Measurements from ENCODE around the gene SPATA16. TPM values are rescaled to one million over a fixed set of nuclear protein-coding genes. Genes with fewer than 3 reads are reported as not detected.

SPATA16 gene
- total RNA-seq, 1 donor from 2014 or later = not detected

DNA sequence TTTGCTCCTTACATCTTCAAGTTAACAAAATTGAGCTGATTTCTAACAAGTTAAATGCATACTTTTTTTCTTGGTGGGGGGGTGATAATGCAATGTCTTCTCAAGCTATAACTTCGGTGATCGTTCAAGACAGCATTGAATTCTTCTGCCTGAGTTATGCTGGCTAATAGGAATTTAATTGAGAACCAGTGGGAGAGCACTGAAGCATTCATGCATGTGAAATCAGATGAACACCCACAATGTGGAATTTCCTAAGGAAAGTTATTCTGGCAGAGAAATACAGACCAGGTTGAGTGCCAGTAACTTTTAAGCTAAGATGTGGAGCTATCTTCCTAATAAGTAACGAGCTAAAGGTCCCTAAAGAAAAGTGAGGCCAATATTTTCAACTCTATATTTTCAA is 3.0 kb downstream of the SPATA16 start:
- DNase-seq (ENCODE audit: low read depth, low spot score) = no peak
- H3K4me1 Mint-ChIP-seq = peaks cover 10% of the 10 kb centered on the region
- H3K27ac Mint-ChIP-seq (ENCODE audit: unreplicated experiment) = no peak overlapping the region
- TF ChIP-seq, protein P1, sequence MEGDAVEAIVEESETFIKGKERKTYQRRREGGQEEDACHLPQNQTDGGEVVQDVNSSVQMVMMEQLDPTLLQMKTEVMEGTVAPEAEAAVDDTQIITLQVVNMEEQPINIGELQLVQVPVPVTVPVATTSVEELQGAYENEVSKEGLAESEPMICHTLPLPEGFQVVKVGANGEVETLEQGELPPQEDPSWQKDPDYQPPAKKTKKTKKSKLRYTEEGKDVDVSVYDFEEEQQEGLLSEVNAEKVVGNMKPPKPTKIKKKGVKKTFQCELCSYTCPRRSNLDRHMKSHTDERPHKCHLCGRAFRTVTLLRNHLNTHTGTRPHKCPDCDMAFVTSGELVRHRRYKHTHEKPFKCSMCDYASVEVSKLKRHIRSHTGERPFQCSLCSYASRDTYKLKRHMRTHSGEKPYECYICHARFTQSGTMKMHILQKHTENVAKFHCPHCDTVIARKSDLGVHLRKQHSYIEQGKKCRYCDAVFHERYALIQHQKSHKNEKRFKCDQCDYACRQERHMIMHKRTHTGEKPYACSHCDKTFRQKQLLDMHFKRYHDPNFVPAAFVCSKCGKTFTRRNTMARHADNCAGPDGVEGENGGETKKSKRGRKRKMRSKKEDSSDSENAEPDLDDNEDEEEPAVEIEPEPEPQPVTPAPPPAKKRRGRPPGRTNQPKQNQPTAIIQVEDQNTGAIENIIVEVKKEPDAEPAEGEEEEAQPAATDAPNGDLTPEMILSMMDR (conservative IDR thresholded peaks at IDR 0.05) = no peak
- H3K9me3 Mint-ChIP-seq = no peaks in the 10 kb centered on the region
- H3K27me3 Mint-ChIP-seq (ENCODE audit: low read depth) = no peaks in the 10 kb centered on the region
- no peak overlapping the region for H3K4me3 Mint-ChIP-seq
- H3K36me3 Mint-ChIP-seq (ENCODE audit: low read depth) = no peaks in the 10 kb centered on the region

DNA sequence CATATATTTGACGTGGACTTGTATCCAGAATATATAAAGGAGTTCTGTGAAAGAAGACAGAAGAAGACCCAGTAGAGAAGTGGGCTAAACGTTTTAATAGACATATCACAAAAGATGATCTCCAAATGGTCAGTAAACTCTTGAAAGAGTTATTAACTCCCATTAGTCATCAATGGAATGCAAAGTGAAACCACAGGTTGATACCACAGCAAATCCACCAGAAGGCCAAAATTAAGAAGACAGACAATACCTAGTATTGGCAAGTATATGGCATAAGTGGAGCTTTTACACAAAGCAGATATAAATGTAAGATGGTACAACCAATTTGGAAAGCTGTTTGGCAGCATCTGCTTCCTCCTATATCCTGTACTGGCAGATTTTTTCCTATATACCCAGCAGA is 6.0 kb downstream of the SPATA16 start:
- no peak overlapping the region for H3K27ac Mint-ChIP-seq (ENCODE audit: unreplicated experiment)
- no peaks in the 10 kb centered on the region for H3K9me3 Mint-ChIP-seq
- H3K36me3 Mint-ChIP-seq (ENCODE audit: low read depth) = no peaks in the 10 kb centered on the region
- no peak overlapping the region for H3K4me3 Mint-ChIP-seq
- TF ChIP-seq, protein P1 (conservative IDR thresholded peaks at IDR 0.05) = no peak
- peaks cover 10% of the 10 kb centered on the region for H3K4me1 Mint-ChIP-seq
- no peak for DNase-seq (ENCODE audit: low read depth, low spot score)
- no peaks in the 10 kb centered on the region for H3K27me3 Mint-ChIP-seq (ENCODE audit: low read depth)

GRCh38 chr3:173128633-173129032 is 12.4 kb downstream of the SPATA16 start:
- no peak for DNase-seq (ENCODE audit: low read depth, low spot score)

GRCh38 chr3:173111321-173111720 is 29.7 kb downstream of the SPATA16 start:
- Mint-ChIP-seq H3K27ac (ENCODE audit: unreplicated experiment) (no peak overlapping the region), H3K36me3 (ENCODE audit: low read depth) (no peaks in the 10 kb centered on the region), H3K27me3 (ENCODE audit: low read depth) (no peaks in the 10 kb centered on the region), H3K9me3 (peaks cover 3% of the 10 kb centered on the region), H3K4me1 (peaks cover 11% of the 10 kb centered on the region), H3K4me3 (no peak overlapping the region)
- no peak for DNase-seq (ENCODE audit: low read depth, low spot score)
- TF ChIP-seq, protein P1 (conservative IDR thresholded peaks at IDR 0.05) = no peak

More at GRCh38 chr3:173128633-173129032, 12.4 kb downstream of the SPATA16 start:
- no peak overlapping the region for H3K4me3 Mint-ChIP-seq
- TF ChIP-seq, protein P1 (conservative IDR thresholded peaks at IDR 0.05) = no peak
- no peak overlapping the region for H3K27ac Mint-ChIP-seq (ENCODE audit: unreplicated experiment)
- H3K4me1 Mint-ChIP-seq = no peaks in the 10 kb centered on the region
- H3K27me3 Mint-ChIP-seq (ENCODE audit: low read depth) = no peaks in the 10 kb centered on the region
- peaks cover 2% of the 10 kb centered on the region for H3K9me3 Mint-ChIP-seq
- no peaks in the 10 kb centered on the region for H3K36me3 Mint-ChIP-seq (ENCODE audit: low read depth)

DNA sequence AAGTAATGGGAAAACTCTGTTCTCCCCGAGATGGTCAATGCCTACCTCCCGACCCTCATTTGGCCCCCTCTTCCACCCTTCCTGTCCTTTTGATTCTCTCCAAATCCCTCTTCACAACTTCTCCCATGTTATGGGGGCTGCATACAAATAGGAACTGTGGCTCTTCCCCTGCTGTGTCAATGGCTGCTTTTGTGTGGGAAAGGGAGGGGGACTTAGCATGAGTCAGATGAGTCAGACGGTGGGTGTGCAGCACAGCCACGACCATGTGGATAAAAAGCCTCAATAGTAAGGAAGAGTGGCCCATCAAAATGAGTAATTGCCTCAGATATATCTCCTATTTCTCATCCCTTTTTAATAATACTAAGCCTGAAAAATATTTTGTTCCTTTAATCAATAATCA is 31.9 kb downstream of the SPATA16 start:
- Mint-ChIP-seq H3K27ac (ENCODE audit: unreplicated experiment) (no peak overlapping the region), H3K36me3 (ENCODE audit: low read depth) (no peaks in the 10 kb centered on the region), H3K27me3 (ENCODE audit: low read depth) (no peaks in the 10 kb centered on the region), H3K9me3 (peaks cover 3% of the 10 kb centered on the region), H3K4me1 (peaks cover 6% of the 10 kb centered on the region), H3K4me3 (no peak overlapping the region)
- TF ChIP-seq, protein P1 (conservative IDR thresholded peaks at IDR 0.05) = no peak
- DNase-seq (ENCODE audit: low read depth, low spot score) = peak; percentile 12

DNA sequence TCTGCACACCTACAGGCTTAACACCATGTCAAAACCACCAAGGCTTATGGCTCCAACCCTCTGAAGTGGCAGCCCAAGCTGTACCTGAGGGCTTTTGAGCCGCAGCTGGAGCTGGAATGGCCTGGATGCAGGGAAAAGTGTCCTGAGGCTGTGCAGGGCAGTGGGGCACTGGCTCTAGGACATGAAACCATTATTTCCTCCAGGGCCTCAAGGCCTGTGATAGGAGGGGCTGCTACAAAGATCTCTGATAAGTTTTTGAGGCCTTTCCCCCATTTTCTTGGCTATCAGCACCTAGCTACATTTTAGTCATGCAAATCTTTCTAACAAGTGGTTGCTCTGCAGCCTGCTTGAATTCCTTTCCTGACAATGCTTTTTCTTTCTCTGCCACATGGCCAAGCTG is 37.6 kb downstream of the SPATA16 start:
- no peaks in the 10 kb centered on the region for H3K4me1 Mint-ChIP-seq
- peaks cover 6% of the 10 kb centered on the region for H3K9me3 Mint-ChIP-seq
- no peak overlapping the region for H3K4me3 Mint-ChIP-seq
- no peak overlapping the region for H3K27ac Mint-ChIP-seq (ENCODE audit: unreplicated experiment)
- no peak for DNase-seq (ENCODE audit: low read depth, low spot score)
- TF ChIP-seq, protein P1 (conservative IDR thresholded peaks at IDR 0.05) = no peak
- H3K36me3 Mint-ChIP-seq (ENCODE audit: low read depth) = peaks cover 3% of the 10 kb centered on the region
- no peaks in the 10 kb centered on the region for H3K27me3 Mint-ChIP-seq (ENCODE audit: low read depth)
